GM18498 (cell line): Measurements from ENCODE around the gene SCARB2.
"Not testable (repeated sequence)": the region's sequence is repeated elsewhere in the genome, so short reads cannot be mapped to it uniquely, and the experiment has no call there.

ENCODE experiments used
- ATAC-seq: cut with Tn5 transposase; IDR thresholded peaks from one replicate; pipeline ENCODE4 v1.9.1; 2021; ENCODE audit warnings: mild to moderate bottlenecking, moderate library complexity; ENCODE audit not compliant: unreplicated experiment

Gene SCARB2

GRCh38 chr4:76213415-76214176, at the start of gene SCARB2:
Gene SCARB2 (minus strand): TSS chr4:76213824. CDS start chr4:76213543, 281 bp downstream.
- peak; percentile 85 for ATAC-seq

- ATAC-seq, result no peak
Measured at GRCh38 chr4:76260571-76260970, 46.9 kb upstream of the SCARB2 start.

GRCh38 chr4:76257824-76258223, 44.2 kb upstream of the SCARB2 start:
- no peak for ATAC-seq

- no peak for ATAC-seq
Measured at GRCh38 chr4:76256968-76257367, 43.3 kb upstream of the SCARB2 start.

- no peak for ATAC-seq
Measured at GRCh38 chr4:76256032-76256431, 42.4 kb upstream of the SCARB2 start.

GRCh38 chr4:76253511-76253910, 39.9 kb upstream of the SCARB2 start:
- ATAC-seq, result no peak

GRCh38 chr4:76252271-76252653, 38.6 kb upstream of the SCARB2 start:
- no peak for ATAC-seq

GRCh38 chr4:76251441-76252270, 38.0 kb upstream of the SCARB2 start, which contains the start of gene FAM47E:
Gene FAM47E (plus strand): TSS chr4:76251721. CDS start chr4:76251747, 26 bp downstream.
- ATAC-seq, result peak; percentile 75

- ATAC-seq, result no peak
Measured at GRCh38 chr4:76250962-76251361, 37.3 kb upstream of the SCARB2 start.

- ATAC-seq, result no peak
Measured at GRCh38 chr4:76246852-76247251, 33.2 kb upstream of the SCARB2 start.

- no peak for ATAC-seq
Measured at GRCh38 chr4:76246025-76246424, 32.4 kb upstream of the SCARB2 start.

GRCh38 chr4:76243877-76244276, 30.3 kb upstream of the SCARB2 start:
- ATAC-seq, result not testable (repeated sequence)

- ATAC-seq, result no peak
Measured at GRCh38 chr4:76240236-76240635, 26.6 kb upstream of the SCARB2 start.

GRCh38 chr4:76238701-76239100, 25.1 kb upstream of the SCARB2 start:
- no peak for ATAC-seq

GRCh38 chr4:76238236-76238635, 24.6 kb upstream of the SCARB2 start:
- no peak for ATAC-seq

GRCh38 chr4:76235915-76236314, 22.3 kb upstream of the SCARB2 start:
- no peak for ATAC-seq

GRCh38 chr4:76235407-76235806, 21.8 kb upstream of the SCARB2 start:
- ATAC-seq, result no peak

- no peak for ATAC-seq
Measured at GRCh38 chr4:76234679-76235044, 21.0 kb upstream of the SCARB2 start.

- ATAC-seq, result no peak
Measured at GRCh38 chr4:76233967-76234678, 20.5 kb upstream of the SCARB2 start.

GRCh38 chr4:76233529-76233928, 19.9 kb upstream of the SCARB2 start:
- no peak for ATAC-seq

- no peak for ATAC-seq
Measured at GRCh38 chr4:76233083-76233482, 19.5 kb upstream of the SCARB2 start.
